ENCODE data around the gene SH3GL1. TPM values are rescaled to one million over a fixed set of nuclear protein-coding genes. Genes with fewer than 3 reads are reported as not detected.
A peak's percentile ranks its signal among the peaks of the same experiment; 100 is the strongest.

SH3GL1 gene
- total and polyA plus RNA-seq, 9 of the 15 experiments (the other 6 are each of a cell fraction or from before 2014, with no cell fraction given): 1.7 to 75.3 (median 25.7) TPM

GRCh38 chr19:4375164-4376027 is 25.0 kb downstream of the SH3GL1 start (continued):
- TF ChIP-seq MGA (IDR thresholded peaks at IDR 0.05) (no peak; the same call in 1 of the 2 replicates), JUNB (CRISPR knock-in tag; conservative IDR thresholded peaks at IDR 0.05) (no peak; the same call in 1 of the 2 replicates), CHD4 (IDR thresholded peaks at IDR 0.05; ENCODE audit: insufficient read depth, insufficient replicate concordance, low read depth, low read length, poor library complexity, severe bottlenecking) (peak; percentile 4), NFIX (CRISPR knock-in tag; IDR thresholded peaks at IDR 0.05; ENCODE audit: low read depth) (no peak; the same call in 1 of the 2 replicates), FOXO4 (CRISPR knock-in tag; IDR thresholded peaks at IDR 0.05) (no peak), ZNF212 (CRISPR knock-in tag; IDR thresholded peaks at IDR 0.05) (no peak), MCM2 (IDR thresholded peaks at IDR 0.05; ENCODE audit: low read depth) (no peak), ARHGAP35 (IDR thresholded peaks at IDR 0.05; ENCODE audit: partially characterized antibody) (no peak), ZNF184 (CRISPR knock-in tag; IDR thresholded peaks at IDR 0.05) (no peak), E2F5 (CRISPR knock-in tag; IDR thresholded peaks at IDR 0.05) (no peak), ZSCAN29 (IDR thresholded peaks at IDR 0.05) (no peak), ZNF76 (CRISPR knock-in tag; IDR thresholded peaks at IDR 0.05; ENCODE audit: borderline replicate concordance) (no peak), CBX8 (IDR thresholded peaks at IDR 0.05; ENCODE audit: borderline replicate concordance, extremely low read depth, low read depth, low read length, poor library complexity, severe bottlenecking) (no peak)

Measured in K562 (cell line).